ENCODE measurements around the gene ROGDI.

Gene ROGDI

DNA sequence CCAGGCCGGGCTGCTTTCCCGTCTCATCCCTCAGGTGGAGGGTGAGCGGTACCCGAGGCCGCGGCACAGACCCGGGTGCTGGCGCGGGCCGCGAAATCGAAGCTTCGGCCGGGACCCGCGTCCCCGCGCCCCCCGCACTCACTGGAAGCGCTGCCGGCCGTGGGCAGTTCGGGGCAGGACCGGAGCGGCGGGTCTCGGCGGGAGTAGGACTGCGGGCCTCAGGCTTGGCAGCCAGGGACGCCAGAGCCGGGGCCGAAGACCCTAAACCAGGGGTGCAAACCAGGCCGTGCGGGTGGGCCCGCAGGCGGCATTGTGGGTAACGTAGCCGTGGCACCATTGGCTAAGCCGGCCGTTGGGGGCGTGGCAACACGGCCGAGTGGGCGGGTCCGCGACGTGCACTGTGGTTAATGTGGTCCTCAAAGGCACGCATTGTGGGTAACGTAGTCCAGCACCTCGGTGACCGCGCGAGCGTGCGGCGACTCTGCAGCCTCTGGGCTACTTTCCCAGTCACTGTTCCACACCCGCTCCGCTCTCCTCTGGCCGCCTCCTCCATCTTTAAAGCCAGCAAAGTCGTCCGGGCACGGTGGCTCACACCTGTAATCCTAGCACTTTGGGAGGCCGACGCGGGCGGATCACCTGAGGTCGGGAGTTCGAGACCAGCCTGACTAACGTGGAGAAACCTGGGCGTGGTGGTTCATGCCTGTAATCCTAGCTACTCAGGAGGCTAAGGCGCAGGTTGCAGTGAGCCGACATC, 35.4 kb downstream of the ROGDI start, which contains the start of gene ZNF500:
Gene ZNF500 (minus strand): TSS at position 288 of the 754 bp plus-strand sequence. CDS start 1,184 bp downstream, outside the sequence.
- peak within 1 kb of the TSS; percentile 90 to 94 for H3K4me3 Mint-ChIP-seq
- peak; percentile 91 for ATAC-seq
- no peaks in the 10 kb centered on the region for H3K9me3 Mint-ChIP-seq
- peak; percentile 91 to 94 for DNase-seq
- peaks cover 37% of the 10 kb centered on the region for H3K4me1 Mint-ChIP-seq
- H3K27ac Mint-ChIP-seq: peak within 1 kb of the TSS; percentile 85 to 88
- H3K27me3 Mint-ChIP-seq: no peaks in the 10 kb centered on the region

DNA sequence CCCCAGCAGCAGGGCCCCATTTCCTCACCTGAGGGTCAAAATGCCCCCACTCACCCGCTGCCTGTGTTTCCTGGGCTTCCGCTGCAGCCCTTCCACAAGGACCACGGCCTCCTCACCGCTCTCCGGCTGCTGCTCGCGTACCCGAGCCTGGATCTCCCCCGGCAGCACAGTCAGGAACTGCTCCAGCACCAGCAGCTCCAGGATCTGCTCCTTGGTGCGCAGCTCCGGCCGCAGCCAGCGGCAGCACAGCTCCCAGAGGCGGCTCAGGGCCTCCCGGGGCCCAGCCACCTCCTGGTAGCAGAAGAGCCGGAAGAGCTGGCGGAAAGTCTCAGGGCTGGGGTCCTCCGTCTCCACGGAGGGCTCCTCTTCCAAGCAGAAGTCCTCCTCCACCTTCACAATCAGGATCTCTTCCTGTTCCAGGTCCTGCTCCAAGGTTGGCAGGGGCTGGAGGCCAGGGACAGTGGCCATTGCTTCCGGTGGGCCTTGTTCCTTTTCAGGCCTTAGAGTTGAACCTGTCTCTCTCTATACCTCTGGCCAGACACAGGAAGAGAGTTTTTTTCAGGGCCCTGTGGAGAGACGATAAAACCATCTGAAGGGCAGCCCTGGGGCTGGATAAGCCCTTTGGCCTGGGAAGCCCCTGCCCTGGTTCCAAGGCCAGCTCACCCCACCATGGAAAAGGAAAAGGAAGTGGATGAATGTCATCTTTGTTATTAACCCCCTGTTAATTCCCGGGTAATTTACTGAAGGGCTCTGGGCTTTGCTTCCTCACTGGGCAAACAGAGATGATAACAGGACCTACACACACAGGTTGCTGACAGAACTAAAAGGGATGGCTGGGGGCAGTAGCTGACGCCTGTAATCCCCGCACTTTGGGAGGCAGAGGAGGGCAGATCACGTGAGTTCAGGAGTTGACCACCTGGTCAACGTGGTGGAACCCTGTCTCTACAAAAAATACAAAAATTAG, 36.6 kb downstream of the ROGDI start:
- Mint-ChIP-seq H3K27ac (peak overlapping the region; percentile 85 to 87), H3K9me3 (no peaks in the 10 kb centered on the region), H3K4me1 (peaks cover 37% of the 10 kb centered on the region), H3K27me3 (no peaks in the 10 kb centered on the region), H3K4me3 (peak overlapping the region; percentile 88 to 90)
- no peak for DNase-seq
- ATAC-seq: no peak

GRCh38 chr16:4763791-4764190, 38.6 kb downstream of the ROGDI start:
- peaks cover 30% of the 10 kb centered on the region for H3K4me1 Mint-ChIP-seq
- H3K27me3 Mint-ChIP-seq: no peaks in the 10 kb centered on the region
- no peak overlapping the region for H3K27ac Mint-ChIP-seq
- DNase-seq (no peak), ATAC-seq (no peak)
- H3K9me3 Mint-ChIP-seq: no peaks in the 10 kb centered on the region
- no peak overlapping the region for H3K4me3 Mint-ChIP-seq

- H3K4me3 Mint-ChIP-seq: no peak overlapping the region
- H3K9me3 Mint-ChIP-seq: no peaks in the 10 kb centered on the region
- H3K27ac Mint-ChIP-seq: peak overlapping the region in 1 of 2 donors; percentile 52
- ATAC-seq (no peak), DNase-seq (no peak)
- H3K4me1 Mint-ChIP-seq: peaks cover 14% of the 10 kb centered on the region
- no peaks in the 10 kb centered on the region for H3K27me3 Mint-ChIP-seq
Observed at GRCh38 chr16:4762205-4762604, 40.2 kb downstream of the ROGDI start.

DNA sequence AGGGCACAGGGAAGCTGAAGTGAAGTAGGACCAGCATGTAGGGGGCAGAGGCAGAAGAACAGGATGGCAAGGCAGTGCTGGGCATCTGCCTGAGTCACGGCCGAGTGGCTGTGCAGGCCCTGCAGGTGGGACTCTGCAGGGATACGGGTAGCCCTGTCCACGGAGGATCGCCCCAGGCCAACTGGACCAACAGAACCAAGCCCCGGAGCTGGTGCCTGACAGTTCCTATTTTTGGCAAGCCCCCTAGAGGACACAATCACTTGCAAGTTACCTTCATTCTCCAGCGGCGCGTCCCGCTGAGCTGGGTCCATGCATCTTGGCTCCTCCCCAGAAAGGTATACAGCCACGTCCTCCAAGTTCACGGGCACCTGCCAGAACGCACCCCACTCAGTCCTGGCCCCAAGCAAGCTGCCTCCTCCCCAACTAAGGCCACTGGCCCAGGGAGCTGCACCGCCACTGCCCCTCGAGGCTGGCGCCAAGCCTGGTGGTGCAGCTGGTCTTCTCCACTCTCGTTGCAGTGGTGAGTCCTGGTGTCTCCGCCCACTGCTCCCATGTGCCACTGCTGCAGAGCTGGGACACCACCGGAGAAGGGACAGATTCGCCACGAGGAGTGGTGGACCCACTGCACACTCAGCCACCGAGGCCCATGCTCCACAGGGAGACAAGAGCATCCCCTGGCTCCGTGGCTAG, 42.1 kb downstream of the ROGDI start:
- peaks cover 2% of the 10 kb centered on the region for H3K4me1 Mint-ChIP-seq
- H3K9me3 Mint-ChIP-seq: no peaks in the 10 kb centered on the region
- no peak for ATAC-seq
- no peak for DNase-seq
- peak overlapping the region; percentile 21 to 67 for H3K27ac Mint-ChIP-seq
- no peak overlapping the region for H3K4me3 Mint-ChIP-seq
- no peaks in the 10 kb centered on the region for H3K27me3 Mint-ChIP-seq

DNA sequence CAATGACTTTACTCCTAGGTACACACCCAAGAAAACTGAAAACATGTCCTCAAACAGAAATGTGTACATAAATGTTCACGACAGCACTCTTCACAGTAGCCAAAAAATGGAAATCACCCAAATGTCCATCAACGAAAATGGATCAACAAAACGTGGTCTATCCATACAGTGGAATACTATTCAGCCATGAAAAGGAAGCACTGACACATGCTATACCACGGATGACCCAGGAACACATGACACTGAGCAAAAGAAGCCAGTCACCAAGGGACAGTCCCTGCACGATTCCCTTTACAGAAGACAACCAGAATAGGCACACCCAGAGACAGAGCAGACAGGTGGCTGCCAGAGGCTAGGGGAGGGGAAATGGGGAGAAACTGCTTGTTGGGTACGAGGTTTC, 46.7 kb downstream of the ROGDI start:
- Mint-ChIP-seq H3K4me1 (no peaks in the 10 kb centered on the region), H3K9me3 (no peaks in the 10 kb centered on the region), H3K27ac (no peak overlapping the region), H3K27me3 (no peaks in the 10 kb centered on the region), H3K4me3 (no peak overlapping the region)
- no peak for DNase-seq
- ATAC-seq: no peak

GRCh38 chr16:4754865-4755264, 47.6 kb downstream of the ROGDI start:
- Mint-ChIP-seq H3K27me3 (no peaks in the 10 kb centered on the region), H3K4me1 (no peaks in the 10 kb centered on the region), H3K4me3 (no peak overlapping the region), H3K27ac (no peak overlapping the region), H3K9me3 (no peaks in the 10 kb centered on the region)
- DNase-seq (no peak), ATAC-seq (no peak)

DNA sequence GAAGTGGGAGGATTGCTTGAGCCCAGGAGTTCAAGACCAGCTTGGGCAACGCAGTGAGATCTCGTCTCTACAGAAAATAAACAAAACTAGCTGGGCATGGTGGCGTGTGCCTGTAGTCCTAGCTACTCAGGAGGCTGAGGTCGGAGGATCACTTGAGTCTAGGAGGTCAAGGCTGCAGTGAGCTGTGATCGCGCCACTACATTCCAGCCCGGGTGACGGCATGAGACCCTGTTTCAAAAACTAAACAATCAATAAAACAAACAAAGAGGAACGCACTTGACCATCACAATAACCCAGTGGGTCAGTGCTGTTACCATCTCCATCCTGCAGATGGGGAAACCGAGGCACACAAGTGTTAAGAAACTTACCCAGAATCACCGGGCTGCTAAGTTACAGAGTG, 49.2 kb downstream of the ROGDI start:
- Mint-ChIP-seq H3K27ac (no peak overlapping the region), H3K9me3 (no peaks in the 10 kb centered on the region), H3K4me3 (no peak overlapping the region), H3K27me3 (no peaks in the 10 kb centered on the region), H3K4me1 (peaks cover 13% of the 10 kb centered on the region)
- no peak for DNase-seq
- ATAC-seq: no peak

DNA sequence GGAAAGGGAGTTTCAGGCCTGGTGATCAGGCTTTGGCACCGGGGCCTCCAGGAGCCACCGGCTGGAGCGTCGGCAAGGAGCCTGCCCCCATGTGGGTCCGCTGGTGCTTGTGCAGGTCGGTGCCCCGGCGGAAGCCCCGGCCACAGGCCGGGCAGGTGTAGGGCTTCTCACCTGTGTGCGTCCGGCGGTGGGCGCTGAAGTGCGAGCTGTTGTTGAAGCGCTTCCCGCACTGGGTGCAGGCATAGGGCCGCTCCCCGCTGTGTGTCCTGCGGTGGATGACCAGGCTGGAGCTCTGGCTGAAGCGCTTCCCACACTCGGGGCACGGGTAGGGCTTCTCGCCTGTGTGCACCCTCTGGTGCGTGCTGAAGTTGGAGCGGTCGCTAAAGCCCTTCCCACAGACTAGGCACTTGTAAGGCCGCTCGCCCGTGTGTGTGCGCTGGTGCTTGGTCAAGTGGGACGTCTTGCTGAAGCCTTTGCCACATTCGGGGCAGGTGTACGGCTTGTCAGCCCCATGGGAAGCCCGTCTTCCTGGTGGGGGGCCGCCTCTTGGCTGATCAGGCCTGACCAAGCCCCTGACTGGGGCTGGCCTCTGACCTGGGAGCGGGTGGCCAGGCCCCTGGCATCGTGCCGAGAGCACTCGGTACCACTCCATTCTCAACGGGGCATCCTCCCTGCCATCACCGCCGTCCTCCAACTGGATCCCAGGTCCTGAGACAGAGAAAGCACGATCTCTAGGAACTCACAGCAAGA, 49.9 kb downstream of the ROGDI start:
- H3K9me3 Mint-ChIP-seq: no peaks in the 10 kb centered on the region
- no peaks in the 10 kb centered on the region for H3K27me3 Mint-ChIP-seq
- DNase-seq (no peak), ATAC-seq (no peak)
- no peak overlapping the region for H3K27ac Mint-ChIP-seq
- peaks cover 20% of the 10 kb centered on the region for H3K4me1 Mint-ChIP-seq
- H3K4me3 Mint-ChIP-seq: no peak overlapping the region

GRCh38 chr16:4750896-4751295, 51.5 kb downstream of the ROGDI start:
- no peaks in the 10 kb centered on the region for H3K27me3 Mint-ChIP-seq
- peaks cover 30% of the 10 kb centered on the region for H3K4me1 Mint-ChIP-seq
- H3K9me3 Mint-ChIP-seq: no peaks in the 10 kb centered on the region
- H3K4me3 Mint-ChIP-seq: no peak overlapping the region
- DNase-seq: no peak
- H3K27ac Mint-ChIP-seq: no peak overlapping the region
- ATAC-seq: no peak

DNA sequence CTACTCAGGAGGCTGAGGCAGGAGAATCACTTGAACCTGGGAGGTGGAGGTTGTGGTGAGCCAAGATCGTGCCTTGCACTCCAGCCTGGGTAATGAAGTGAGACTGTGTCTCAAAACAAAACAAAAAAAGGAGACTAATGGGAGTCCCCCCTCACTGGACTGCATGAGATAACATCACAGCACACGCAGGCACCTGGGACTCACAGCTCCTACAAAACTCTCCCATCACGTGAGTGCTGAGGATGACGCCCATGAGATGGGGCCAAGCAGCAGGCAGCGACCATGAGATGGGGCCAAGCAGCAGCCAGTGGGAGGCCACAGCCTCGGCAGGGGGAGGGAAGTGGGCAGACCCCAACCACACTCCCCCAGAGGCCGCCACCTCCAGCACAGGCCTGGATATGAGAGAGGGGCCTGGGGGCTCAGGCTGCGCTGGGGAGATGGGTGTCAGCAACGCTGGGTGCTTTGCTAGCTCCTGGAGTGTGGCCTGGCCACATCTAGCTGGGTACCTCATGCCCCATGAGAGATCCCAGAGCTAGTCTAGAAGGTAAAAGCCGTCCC, 52.7 kb downstream of the ROGDI start:
- H3K27ac Mint-ChIP-seq: no peak overlapping the region
- no peaks in the 10 kb centered on the region for H3K27me3 Mint-ChIP-seq
- peaks cover 30% of the 10 kb centered on the region for H3K4me1 Mint-ChIP-seq
- H3K4me3 Mint-ChIP-seq: no peak overlapping the region
- H3K9me3 Mint-ChIP-seq: no peaks in the 10 kb centered on the region
- no peak for ATAC-seq
- no peak for DNase-seq

- H3K9me3 Mint-ChIP-seq: no peaks in the 10 kb centered on the region
- peaks cover 30% of the 10 kb centered on the region for H3K4me1 Mint-ChIP-seq
- H3K27ac Mint-ChIP-seq: peak overlapping the region; percentile 71 to 93
- DNase-seq (no peak), ATAC-seq (peak; percentile 9)
- peak overlapping the region in 1 of 2 donors; percentile 26 for H3K4me3 Mint-ChIP-seq
- no peaks in the 10 kb centered on the region for H3K27me3 Mint-ChIP-seq
Observed at GRCh38 chr16:4748682-4749411, 53.6 kb downstream of the ROGDI start.

- Mint-ChIP-seq H3K4me1 (peaks cover 37% of the 10 kb centered on the region), H3K27me3 (no peaks in the 10 kb centered on the region), H3K9me3 (no peaks in the 10 kb centered on the region), H3K27ac (peak overlapping the region; percentile 93), H3K4me3 (peak overlapping the region; percentile 55 to 74)
- DNase-seq (no peak), ATAC-seq (peak; percentile 38)
Observed at GRCh38 chr16:4747906-4748681, 54.3 kb downstream of the ROGDI start.

Measured in stimulated activated naive CD8-positive, alpha-beta T cell treated with anti-CD3 and anti-CD28 coated beads, Interleukin-15, amount 100 ng/mL, for 72 hours (primary cell).